Fibroblast of villous mesenchyme (primary cell): Measurements from ENCODE around the gene CATSPER3. TPM values are rescaled to one million over a fixed set of nuclear protein-coding genes. Genes with fewer than 3 reads are reported as not detected.
"Not testable (repeated sequence)": the region's sequence is repeated elsewhere in the genome, so short reads cannot be mapped to it uniquely, and the experiment has no call there.

Experiments
- DNase-seq: peaks from one replicate; pipeline ENCODE4 v3.0.0-alpha.2; 2010; ENCODE audit warnings: low read depth
- H3K4me3 ChIP-seq: 2 replicates; pipeline ENCODE4 v1.5.1; 2011; ENCODE audit warnings: low read depth, mild to moderate bottlenecking, low read length
- CTCF ChIP-seq: IDR thresholded peaks from 2 replicates; pipeline ENCODE4 v1.5.1; 2012; ENCODE audit warnings: low read depth, mild to moderate bottlenecking, low read length; ENCODE audit not compliant: insufficient read depth
- total RNA-seq: library from RNA; depleted of rRNA; stranded (reverse); fragments of >200 nt; gene quantifications from 2 replicates; pipeline ENCODE4 v1.2.3, GENCODE V29; 2012

CATSPER3 gene
- total RNA-seq, 1 donor, result under 0.01 TPM

GRCh38 chr5:134989266-134989830 lies 21.6 kb downstream of the CATSPER3 start:
- TF ChIP-seq CTCF, result no peak
- DNase-seq, result peak; percentile 61
- H3K4me3 ChIP-seq, result no peak overlapping the region

- H3K4me3 ChIP-seq, DNase-seq: not testable (repeated sequence)
Measured at GRCh38 chr5:134990183-134990582, 22.5 kb downstream of the CATSPER3 start.

DNA sequence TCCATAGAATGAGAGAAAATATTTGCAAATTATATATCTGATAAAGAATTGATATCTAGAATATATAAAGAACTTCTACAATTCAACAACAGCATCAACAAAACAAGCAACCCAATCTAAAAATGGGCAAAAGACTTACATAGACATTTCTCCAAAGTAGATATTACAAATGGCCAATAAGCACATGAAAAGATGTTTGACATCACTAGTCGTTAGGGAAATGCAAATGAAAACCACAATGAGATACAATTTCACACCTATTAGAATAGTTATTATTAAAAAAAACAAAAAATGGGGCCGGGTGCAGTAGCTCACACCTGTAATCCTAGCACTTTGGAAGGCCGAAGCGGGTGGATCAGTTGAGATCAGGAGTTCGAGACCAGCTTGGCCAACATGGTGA lies 24.4 kb downstream of the CATSPER3 start:
- no peak overlapping the region for H3K4me3 ChIP-seq
- TF ChIP-seq CTCF, result no peak
- no peak for DNase-seq

DNA sequence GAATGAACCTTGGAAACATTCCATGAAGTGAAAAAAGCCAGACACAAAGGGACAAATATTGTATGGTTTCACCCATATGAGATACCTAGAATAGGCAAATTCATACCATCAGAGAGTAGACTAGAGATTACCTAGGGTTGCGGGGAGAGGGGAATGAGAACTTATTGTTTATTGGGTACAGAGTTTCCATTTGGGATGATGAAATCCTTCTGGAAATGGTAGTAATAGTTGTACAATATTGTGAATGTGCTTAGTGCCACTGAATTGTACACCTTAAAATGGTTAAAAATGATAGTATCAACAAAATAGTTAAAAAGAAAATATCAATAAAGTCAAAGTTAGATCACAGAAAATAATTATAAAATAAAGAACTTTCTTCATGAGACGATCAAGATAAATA lies 25.5 kb downstream of the CATSPER3 start:
- no peak for DNase-seq
- TF ChIP-seq CTCF, result no peak
- no peak overlapping the region for H3K4me3 ChIP-seq

DNA sequence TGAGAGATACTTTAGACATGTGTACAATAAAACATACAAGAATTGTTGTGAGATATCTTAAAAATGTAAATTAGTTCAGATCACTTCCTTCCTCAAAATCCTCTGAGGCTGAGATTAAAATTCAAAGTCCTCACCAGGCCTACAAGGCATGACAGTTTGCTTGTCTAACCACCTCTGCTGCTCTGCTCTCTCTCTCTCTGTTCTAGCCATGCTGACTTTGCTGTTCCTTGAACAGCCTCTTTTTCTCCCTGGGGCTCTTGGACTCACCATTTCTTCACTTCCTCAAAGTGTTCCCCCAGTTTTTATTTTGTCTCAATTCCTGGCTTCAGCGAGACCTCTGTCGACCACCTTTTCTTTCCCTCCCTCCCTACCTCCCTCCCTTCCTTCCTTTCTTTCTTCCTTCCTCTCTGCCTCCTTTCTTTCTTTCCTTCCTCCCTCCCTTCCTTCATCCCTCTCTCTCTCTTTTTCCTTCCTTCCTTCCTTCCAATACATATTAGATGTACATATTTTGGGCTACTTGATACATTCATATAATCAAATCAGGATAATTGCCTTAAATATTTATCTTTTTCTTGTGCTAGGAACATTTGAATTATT lies 27.0 kb downstream of the CATSPER3 start:
- no peak overlapping the region for H3K4me3 ChIP-seq
- no peak for DNase-seq
- no peak for TF ChIP-seq CTCF

DNA sequence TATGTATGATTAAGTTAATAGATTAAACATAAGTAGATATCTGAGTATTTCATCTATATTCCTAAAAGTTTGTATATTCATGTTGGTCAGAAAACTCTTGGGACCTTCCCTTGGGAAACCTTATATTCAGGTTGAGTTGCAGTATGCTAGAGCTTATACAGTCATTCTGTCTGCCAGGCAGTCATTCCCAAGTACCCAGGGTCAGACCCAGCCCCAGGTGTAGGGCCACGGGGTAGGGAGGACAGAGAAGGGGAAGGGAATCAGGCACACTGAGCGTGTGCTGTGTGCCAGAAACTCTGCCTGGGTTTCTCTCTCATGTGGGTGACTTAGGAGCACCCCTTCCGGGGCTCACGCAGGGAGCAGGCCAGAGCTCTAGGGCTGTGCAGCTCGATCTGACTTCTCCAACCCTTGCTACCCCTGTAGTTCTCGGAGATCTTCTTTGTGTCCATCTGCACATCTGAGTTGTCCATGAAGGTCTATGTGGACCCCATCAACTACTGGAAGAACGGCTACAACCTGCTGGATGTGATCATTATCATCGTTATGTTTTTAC lies 28.2 kb downstream of the CATSPER3 start:
- TF ChIP-seq CTCF, result no peak
- H3K4me3 ChIP-seq, result no peak overlapping the region
- no peak for DNase-seq

DNA sequence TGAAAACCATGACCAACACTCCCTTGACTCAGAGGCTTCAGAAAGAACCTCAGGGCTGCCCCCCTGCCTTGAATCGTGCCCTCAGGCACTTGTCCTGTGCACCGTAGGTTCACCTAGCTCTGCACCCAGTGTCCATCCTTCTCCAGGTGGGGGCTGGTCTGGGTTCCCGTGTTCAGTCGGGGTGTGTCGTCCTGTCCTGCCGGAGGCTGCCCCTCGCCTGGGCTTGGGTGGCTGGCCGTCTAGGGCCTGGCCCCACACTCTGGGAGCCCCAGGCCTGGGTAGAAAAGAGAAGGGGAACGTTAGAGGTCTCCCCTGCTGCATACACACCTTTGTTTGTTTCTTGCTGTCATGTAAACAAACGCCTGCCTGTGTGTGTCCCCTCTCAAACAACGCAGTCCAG lies 29.3 kb downstream of the CATSPER3 start:
- DNase-seq, result no peak
- no peak overlapping the region for H3K4me3 ChIP-seq
- TF ChIP-seq CTCF, result no peak

DNA sequence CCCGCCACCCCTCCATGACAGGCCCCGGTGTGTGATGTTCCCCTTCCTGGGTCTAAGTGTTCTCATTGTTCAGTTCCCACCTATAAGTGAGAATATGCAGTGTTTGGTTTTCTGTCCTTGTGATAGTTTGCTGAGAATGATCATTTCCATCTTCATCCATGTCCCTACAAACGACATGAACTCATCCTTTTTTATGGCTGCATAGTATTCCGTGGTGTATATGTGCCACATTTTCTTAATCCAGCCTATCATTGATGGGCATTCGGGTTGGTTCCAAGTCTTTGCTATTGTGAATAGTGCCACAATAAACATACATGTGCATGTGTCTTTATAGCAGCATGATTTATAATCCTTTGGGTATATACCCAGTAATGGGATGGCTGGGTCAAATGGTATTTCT lies 30.4 kb downstream of the CATSPER3 start:
- not testable (repeated sequence) for H3K4me3 ChIP-seq

More for the DNA sequence above, 30.4 kb downstream of the CATSPER3 start:
- not testable (repeated sequence) for DNase-seq
